Measurements from ENCODE around the gene SYNJ2. TPM values are rescaled to one million over a fixed set of nuclear protein-coding genes. Genes with fewer than 3 reads are reported as not detected.
A peak's percentile ranks its signal among the peaks of the same experiment; 100 is the strongest.

The SYNJ2 gene
- total and polyA plus RNA-seq, 2 donors from 2014 or later: 1.7 to 15.8 TPM

DNA sequence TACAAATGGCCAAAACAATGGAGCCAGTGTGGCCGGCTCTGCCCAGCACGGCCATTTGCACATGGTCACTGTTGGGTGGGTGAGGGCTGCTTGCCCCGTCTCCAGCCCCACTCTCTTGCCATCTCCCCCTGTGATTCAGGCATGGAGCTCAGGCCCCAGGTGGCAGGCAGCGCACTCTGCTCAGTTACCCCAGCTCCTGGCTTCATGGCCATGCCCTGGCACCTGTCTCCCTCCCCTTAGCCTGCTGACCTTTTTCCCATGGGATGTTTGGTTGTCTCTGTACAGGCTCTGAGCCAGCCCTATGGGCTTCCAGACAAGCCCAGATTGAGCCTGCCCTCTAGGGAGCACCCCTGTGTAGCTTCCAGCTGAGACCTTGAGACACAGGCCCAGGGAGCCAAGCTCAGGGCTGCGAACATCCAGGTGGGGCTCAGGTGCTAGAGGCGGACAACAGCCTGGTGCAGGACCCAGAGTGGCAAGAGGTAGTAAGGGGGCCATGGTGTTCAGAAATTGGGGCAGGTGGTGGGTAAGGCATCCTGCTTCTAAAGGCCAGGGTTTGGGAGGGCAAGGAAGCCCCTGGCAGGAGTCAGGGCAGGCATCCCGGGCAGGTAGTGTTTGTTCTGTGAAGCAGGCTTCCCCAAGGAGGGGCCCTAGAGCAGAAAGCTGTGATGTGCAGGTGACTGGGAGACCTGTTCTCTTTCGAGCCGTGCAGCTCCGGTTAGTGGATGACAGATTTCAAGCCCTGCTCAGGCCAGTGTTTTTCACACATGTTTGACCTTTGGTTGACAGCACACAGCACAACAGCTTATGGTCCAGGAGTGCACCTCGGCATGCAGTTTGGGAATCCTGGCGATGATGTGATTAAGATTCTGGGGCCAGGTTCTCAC is 17.7 kb downstream of the SYNJ2 start:
- FAIRE-seq: no peak
- no peaks in the 10 kb centered on the region for H3K27me3 ChIP-seq (ENCODE audit: control insufficient read depth, insufficient read depth, low read length)
- intact Hi-C loops (cut with DNase I): no loop called here
- H3K9ac ChIP-seq (ENCODE audit: low read length in 3 of 3): no peak overlapping the region
- H3K27ac ChIP-seq (ENCODE audit: low read depth in 2 of 2, low read length in 2 of 2): no peak overlapping the region
- no peak for DNase-seq
- no peaks in the 10 kb centered on the region for H3K9me3 ChIP-seq (ENCODE audit: control insufficient read depth in 2 of 3, insufficient read depth in 1 of 3, low read length in 3 of 3)
- TF ChIP-seq, protein P1, sequence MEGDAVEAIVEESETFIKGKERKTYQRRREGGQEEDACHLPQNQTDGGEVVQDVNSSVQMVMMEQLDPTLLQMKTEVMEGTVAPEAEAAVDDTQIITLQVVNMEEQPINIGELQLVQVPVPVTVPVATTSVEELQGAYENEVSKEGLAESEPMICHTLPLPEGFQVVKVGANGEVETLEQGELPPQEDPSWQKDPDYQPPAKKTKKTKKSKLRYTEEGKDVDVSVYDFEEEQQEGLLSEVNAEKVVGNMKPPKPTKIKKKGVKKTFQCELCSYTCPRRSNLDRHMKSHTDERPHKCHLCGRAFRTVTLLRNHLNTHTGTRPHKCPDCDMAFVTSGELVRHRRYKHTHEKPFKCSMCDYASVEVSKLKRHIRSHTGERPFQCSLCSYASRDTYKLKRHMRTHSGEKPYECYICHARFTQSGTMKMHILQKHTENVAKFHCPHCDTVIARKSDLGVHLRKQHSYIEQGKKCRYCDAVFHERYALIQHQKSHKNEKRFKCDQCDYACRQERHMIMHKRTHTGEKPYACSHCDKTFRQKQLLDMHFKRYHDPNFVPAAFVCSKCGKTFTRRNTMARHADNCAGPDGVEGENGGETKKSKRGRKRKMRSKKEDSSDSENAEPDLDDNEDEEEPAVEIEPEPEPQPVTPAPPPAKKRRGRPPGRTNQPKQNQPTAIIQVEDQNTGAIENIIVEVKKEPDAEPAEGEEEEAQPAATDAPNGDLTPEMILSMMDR (IDR thresholded peaks at IDR 0.05; ENCODE audit: borderline replicate concordance, extremely low read depth, insufficient read depth): no peak
- H3K36me3 ChIP-seq (ENCODE audit: control insufficient read depth in 2 of 3, insufficient read depth in 3 of 3, low read length in 3 of 3): no peaks in the 10 kb centered on the region
- H3K4me1 ChIP-seq (ENCODE audit: control insufficient read depth in 2 of 3, insufficient read depth in 2 of 3, low read depth in 1 of 3, low read length in 3 of 3): peaks cover 0 to 14% (median 4%) of the 10 kb centered on the region in 3 donors
- no peak overlapping the region for H3K4me3 ChIP-seq (ENCODE audit: low read length in 3 of 3)

DNA sequence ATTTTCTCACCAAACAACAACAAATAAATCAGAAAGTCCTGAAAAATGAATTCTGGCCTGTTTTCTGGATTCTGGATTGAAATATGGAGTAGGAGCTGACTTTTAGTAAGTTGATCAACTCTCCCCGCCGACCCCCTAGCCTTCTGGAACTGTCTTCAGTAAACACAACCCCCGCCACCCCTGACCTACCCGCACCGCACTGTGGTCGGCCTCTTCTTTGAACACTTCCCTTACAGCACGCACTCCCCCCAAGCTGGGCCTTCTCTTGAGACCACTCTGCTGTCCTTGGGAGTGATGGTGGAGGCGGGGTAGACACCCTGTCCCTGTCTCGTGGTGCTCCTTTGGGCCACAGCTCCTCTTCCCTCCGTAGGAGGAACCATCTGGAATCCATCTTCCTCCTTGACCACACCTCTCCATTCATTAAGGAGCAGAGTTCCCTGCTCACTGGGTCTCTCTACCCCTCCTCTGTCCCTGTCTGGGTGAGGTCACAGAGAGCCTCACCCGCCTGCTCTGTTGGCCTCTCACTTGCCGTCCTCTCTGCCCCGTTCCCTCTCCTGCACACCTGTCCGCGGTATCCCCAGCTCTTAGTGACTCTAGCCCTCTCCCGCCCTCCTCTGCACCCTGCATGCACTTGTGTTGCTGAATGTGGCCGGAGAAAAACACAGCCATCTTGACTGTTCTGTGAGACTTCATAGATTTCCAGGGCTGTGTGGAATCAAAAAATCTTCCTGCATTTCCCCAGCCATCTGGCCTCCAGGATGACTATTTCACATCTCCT is 19.1 kb downstream of the SYNJ2 start:
- DNase-seq: peak in 1 of 5 donors; percentile 65
- Histone ChIP-seq H3K4me3 (ENCODE audit: low read length in 3 of 3) (no peak overlapping the region), H3K27me3 (ENCODE audit: control insufficient read depth, insufficient read depth, low read length) (no peaks in the 10 kb centered on the region), H3K9ac (ENCODE audit: low read length in 3 of 3) (no peak overlapping the region), H3K9me3 (ENCODE audit: control insufficient read depth in 2 of 3, insufficient read depth in 1 of 3, low read length in 3 of 3) (no peaks in the 10 kb centered on the region), H3K36me3 (ENCODE audit: control insufficient read depth in 2 of 3, insufficient read depth in 3 of 3, low read length in 3 of 3) (no peaks in the 10 kb centered on the region), H3K4me1 (ENCODE audit: control insufficient read depth in 2 of 3, insufficient read depth in 2 of 3, low read depth in 1 of 3, low read length in 3 of 3) (peaks cover 0 to 12% (median 4%) of the 10 kb centered on the region in 3 donors), H3K27ac (ENCODE audit: low read depth in 2 of 2, low read length in 2 of 2) (no peak overlapping the region)
- no peak for FAIRE-seq
- TF ChIP-seq, protein P1 (IDR thresholded peaks at IDR 0.05; ENCODE audit: borderline replicate concordance, extremely low read depth, insufficient read depth): no peak
- intact Hi-C loops (cut with DNase I): no loop called here

DNA sequence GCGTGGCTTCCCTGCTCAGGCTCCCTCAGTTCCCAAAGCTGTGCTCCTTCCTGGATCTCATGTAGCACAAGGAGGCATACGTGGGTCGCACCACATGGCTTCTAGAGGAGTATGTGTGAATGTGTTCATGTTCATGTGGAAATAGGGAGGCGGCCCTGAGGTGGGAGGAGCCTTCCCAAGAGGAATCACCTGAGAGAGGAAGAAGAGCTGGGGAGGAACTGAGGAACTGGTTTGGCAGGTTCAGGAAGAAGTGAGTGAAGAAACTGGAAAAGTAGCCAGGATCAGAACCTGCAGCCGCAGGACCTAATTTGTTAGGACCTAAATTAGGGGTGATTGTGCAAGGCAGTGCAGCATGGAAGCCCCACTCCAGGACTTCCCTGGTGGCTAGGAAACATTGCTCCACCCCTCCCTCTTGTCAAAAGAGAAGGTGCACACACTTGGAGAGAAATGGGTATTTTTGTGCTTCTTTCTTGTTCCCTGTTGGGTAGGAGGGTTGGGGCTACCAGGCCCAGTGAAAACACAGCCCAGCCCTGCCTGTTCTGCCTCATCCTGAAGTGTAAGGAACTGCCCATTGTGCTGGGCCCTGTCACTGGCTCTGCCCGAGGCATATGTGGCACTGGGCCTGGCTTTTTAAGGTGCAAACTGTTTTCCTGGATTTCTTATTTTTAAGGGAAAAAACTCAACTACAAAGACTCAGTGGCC is 20.7 kb downstream of the SYNJ2 start:
- FAIRE-seq (no peak), DNase-seq (no peak)
- intact Hi-C loops (cut with DNase I): no loop called here
- Histone ChIP-seq H3K9me3 (ENCODE audit: control insufficient read depth in 2 of 3, insufficient read depth in 1 of 3, low read length in 3 of 3) (no peaks in the 10 kb centered on the region), H3K9ac (ENCODE audit: low read length in 3 of 3) (no peak overlapping the region), H3K27me3 (ENCODE audit: control insufficient read depth, insufficient read depth, low read length) (no peaks in the 10 kb centered on the region), H3K27ac (ENCODE audit: low read depth in 2 of 2, low read length in 2 of 2) (peak overlapping the region; percentile 30 to 33), H3K36me3 (ENCODE audit: control insufficient read depth in 2 of 3, insufficient read depth in 3 of 3, low read length in 3 of 3) (no peaks in the 10 kb centered on the region), H3K4me1 (ENCODE audit: control insufficient read depth in 2 of 3, insufficient read depth in 2 of 3, low read depth in 1 of 3, low read length in 3 of 3) (peaks cover 0 to 12% (median 4%) of the 10 kb centered on the region in 3 donors), H3K4me3 (ENCODE audit: low read length in 3 of 3) (no peak overlapping the region)
- TF ChIP-seq, protein P1 (IDR thresholded peaks at IDR 0.05; ENCODE audit: borderline replicate concordance, extremely low read depth, insufficient read depth): no peak

Data from kidney (tissue), 14 donors.